Measurements from ENCODE around the gene JADE3.

GRCh38 chrX:46991664-46992063 is 79.4 kb downstream of the JADE3 start:
- TF ChIP-seq CTCF (conservative IDR thresholded peaks at IDR 0.05; ENCODE audit: low read depth, low read length): no peak
- TF ChIP-seq EZH2 (IDR thresholded peaks at IDR 0.05; ENCODE audit: borderline replicate concordance, low read depth, low read length, poor library complexity, severe bottlenecking): no peak

Data from A673 (cell line).